ENCODE measurements around the gene PIEZO2.

DNA sequence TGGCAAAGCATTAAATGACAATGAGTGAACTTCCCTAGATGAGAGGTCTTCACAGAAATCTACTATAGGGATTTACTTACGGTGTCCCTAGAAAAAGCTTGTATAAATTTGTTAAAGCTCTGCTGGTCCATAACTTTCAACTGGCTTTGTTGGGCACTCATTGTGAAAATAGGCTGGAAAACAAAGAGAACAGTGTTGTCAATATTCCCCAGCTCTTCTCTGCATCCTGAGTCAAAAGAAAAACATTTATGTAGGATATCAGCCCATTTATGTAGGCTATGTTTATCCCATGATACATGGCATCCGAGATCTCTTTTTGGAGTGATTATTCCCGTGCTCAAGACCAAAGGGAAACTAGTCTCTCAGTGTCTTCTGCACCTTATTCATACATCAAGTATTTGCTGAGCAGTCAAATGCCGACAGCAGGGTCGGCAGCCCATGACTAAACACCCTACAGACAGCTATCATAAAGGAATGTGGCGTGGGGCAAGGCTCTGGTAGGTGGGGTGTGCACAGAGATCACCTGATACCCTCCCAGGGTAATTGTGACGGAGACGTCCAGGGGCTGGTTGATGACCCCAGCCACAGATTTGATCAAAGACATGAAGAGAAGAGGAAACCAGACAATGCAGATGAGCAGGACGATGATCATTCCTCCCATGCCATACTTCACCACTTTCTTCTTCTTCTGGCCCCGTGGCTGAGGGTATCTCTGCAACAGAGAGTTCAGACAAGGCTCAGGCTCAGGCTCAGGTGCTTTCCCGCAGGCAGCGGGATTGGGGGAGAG lies 467.6 kb downstream of the PIEZO2 start:
- TF ChIP-seq, protein P1, sequence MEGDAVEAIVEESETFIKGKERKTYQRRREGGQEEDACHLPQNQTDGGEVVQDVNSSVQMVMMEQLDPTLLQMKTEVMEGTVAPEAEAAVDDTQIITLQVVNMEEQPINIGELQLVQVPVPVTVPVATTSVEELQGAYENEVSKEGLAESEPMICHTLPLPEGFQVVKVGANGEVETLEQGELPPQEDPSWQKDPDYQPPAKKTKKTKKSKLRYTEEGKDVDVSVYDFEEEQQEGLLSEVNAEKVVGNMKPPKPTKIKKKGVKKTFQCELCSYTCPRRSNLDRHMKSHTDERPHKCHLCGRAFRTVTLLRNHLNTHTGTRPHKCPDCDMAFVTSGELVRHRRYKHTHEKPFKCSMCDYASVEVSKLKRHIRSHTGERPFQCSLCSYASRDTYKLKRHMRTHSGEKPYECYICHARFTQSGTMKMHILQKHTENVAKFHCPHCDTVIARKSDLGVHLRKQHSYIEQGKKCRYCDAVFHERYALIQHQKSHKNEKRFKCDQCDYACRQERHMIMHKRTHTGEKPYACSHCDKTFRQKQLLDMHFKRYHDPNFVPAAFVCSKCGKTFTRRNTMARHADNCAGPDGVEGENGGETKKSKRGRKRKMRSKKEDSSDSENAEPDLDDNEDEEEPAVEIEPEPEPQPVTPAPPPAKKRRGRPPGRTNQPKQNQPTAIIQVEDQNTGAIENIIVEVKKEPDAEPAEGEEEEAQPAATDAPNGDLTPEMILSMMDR (IDR thresholded peaks at IDR 0.05; ENCODE audit: poor library complexity, severe bottlenecking) = no peak
- no peak for TF ChIP-seq EZH2 (IDR thresholded peaks at IDR 0.05; ENCODE audit: borderline replicate concordance, insufficient read depth, low read length, poor library complexity, severe bottlenecking)
